ENCODE measurements around the gene MALRD1.

DNA sequence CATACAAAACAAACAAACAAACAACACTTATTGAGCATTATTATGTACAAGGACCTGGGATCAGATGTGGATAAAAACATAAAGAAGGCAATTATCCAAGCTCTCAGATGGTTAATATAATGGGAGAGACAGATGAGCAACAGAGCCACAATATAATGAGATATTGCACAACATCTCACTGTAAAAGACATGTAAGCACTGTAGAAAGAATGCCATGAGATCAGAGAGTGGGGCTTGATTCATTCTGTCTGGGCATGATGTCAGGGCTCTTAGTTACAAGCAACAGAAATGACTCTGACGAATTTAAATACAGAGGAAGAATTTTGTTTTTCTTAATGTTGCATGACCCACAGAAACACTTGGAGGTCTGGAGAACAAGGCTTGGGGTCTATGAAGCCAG is 602.9 kb downstream of the MALRD1 start:
- TF ChIP-seq, protein P1, sequence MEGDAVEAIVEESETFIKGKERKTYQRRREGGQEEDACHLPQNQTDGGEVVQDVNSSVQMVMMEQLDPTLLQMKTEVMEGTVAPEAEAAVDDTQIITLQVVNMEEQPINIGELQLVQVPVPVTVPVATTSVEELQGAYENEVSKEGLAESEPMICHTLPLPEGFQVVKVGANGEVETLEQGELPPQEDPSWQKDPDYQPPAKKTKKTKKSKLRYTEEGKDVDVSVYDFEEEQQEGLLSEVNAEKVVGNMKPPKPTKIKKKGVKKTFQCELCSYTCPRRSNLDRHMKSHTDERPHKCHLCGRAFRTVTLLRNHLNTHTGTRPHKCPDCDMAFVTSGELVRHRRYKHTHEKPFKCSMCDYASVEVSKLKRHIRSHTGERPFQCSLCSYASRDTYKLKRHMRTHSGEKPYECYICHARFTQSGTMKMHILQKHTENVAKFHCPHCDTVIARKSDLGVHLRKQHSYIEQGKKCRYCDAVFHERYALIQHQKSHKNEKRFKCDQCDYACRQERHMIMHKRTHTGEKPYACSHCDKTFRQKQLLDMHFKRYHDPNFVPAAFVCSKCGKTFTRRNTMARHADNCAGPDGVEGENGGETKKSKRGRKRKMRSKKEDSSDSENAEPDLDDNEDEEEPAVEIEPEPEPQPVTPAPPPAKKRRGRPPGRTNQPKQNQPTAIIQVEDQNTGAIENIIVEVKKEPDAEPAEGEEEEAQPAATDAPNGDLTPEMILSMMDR (IDR thresholded peaks at IDR 0.05; ENCODE audit: low read length), result no peak
- no peak for TF ChIP-seq EZH2 (IDR thresholded peaks at IDR 0.05; ENCODE audit: borderline replicate concordance, low read length)

All from OCI-LY1 (cell line).